AG04449 (cell line): ENCODE data around the gene GPR139.

Experiments used
- CTCF ChIA-PET: fragments of 350-600 bp; formaldehyde crosslinking; extraction: SDS; loops from one replicate; lab custom pipeline; 2021; ENCODE audit warnings: antibody characterized with exemption; lab: Yijun Ruan, JAX
- POLR2A ChIA-PET: fragments of 400-600, 350-600 bp; formaldehyde crosslinking; extraction: SDS; loops from one replicate; lab custom pipeline; 2020; ENCODE audit warnings: antibody characterized with exemption, inconsistent platforms; lab: Yijun Ruan, JAX
- DNase-seq: peaks from one replicate; pipeline ENCODE4 v3.0.0-alpha.2; 2010; ENCODE audit warnings: low read depth, low spot score
- H3K4me3 ChIP-seq: 2 replicates; pipeline ENCODE4 v1.5.1; 2011; ENCODE audit warnings: low read depth, mild to moderate bottlenecking, control low read depth, low read length
- CTCF ChIP-seq: IDR thresholded peaks from one replicate; pipeline ENCODE4 v1.5.1; 2011; ENCODE audit warnings: mild to moderate bottlenecking, moderate library complexity, low read length, control low read depth, inconsistent platforms; ENCODE audit not compliant: insufficient read depth; ENCODE audit errors: missing control alignments

The GPR139 gene

GRCh38 chr16:20102521-20102920 is 28.8 kb upstream of the GPR139 start:
- TF ChIP-seq CTCF = no peak
- no peak overlapping the region for H3K4me3 ChIP-seq
- ChIA-PET POLR2A (no interaction called here), CTCF (no interaction called here)
- DNase-seq = no peak

- no peak for DNase-seq
- no peak for TF ChIP-seq CTCF
- ChIA-PET POLR2A (no interaction called here), CTCF (no interaction called here)
- no peak overlapping the region for H3K4me3 ChIP-seq
These were observed 28.3 kb upstream of the GPR139 start for GRCh38 chr16:20102021-20102420.

- H3K4me3 ChIP-seq = no peak overlapping the region
- CTCF ChIA-PET = no interaction called here
- TF ChIP-seq CTCF = no peak
- no peak for DNase-seq
- POLR2A ChIA-PET = no interaction called here
These were observed 25.7 kb upstream of the GPR139 start for GRCh38 chr16:20099375-20099774.

- H3K4me3 ChIP-seq = no peak overlapping the region
- DNase-seq = no peak
- ChIA-PET POLR2A (no interaction called here), CTCF (no interaction called here)
- no peak for TF ChIP-seq CTCF
These were observed 20.5 kb upstream of the GPR139 start for GRCh38 chr16:20094157-20094556.

- no peak for DNase-seq
- H3K4me3 ChIP-seq = no peak overlapping the region
- TF ChIP-seq CTCF = no peak
- CTCF ChIA-PET = no interaction called here
- POLR2A ChIA-PET = no interaction called here
These were observed 15.7 kb upstream of the GPR139 start for GRCh38 chr16:20089246-20089965.

GRCh38 chr16:20084624-20085226 is 11.0 kb upstream of the GPR139 start:
- H3K4me3 ChIP-seq = no peak overlapping the region
- ChIA-PET CTCF (no interaction called here), POLR2A (no interaction called here)
- DNase-seq = no peak
- TF ChIP-seq CTCF = no peak
